Measurements from ENCODE around the gene GOLGA6L7.
"Not testable (repeated sequence)": the region's sequence is repeated elsewhere in the genome, so short reads cannot be mapped to it uniquely, and the experiment has no call there.

GOLGA6L7 gene

GRCh38 chr15:28848521-28848920 is at the start of gene GOLGA6L7:
GOLGA6L7 (minus strand) TSS chr15:28848644; CDS start chr15:28848549, 95 bp downstream.
- DNase-seq: not testable (repeated sequence)

GRCh38 chr15:28897861-28898585 is 49.6 kb upstream of the GOLGA6L7 start:
- DNase-seq: no peak

GRCh38 chr15:28896951-28897350 is 48.5 kb upstream of the GOLGA6L7 start:
- DNase-seq: no peak

- DNase-seq: no peak
Observed at GRCh38 chr15:28895566-28895965, 47.1 kb upstream of the GOLGA6L7 start.

- DNase-seq: no peak
Observed at GRCh38 chr15:28895146-28895545, 46.7 kb upstream of the GOLGA6L7 start.

- DNase-seq: no peak
Observed at GRCh38 chr15:28894631-28895030, 46.2 kb upstream of the GOLGA6L7 start.

- DNase-seq: no peak
Observed at GRCh38 chr15:28892789-28893610, 44.6 kb upstream of the GOLGA6L7 start.

GRCh38 chr15:28891588-28891987 is 43.1 kb upstream of the GOLGA6L7 start:
- DNase-seq: no peak

- DNase-seq: no peak
Observed at GRCh38 chr15:28890711-28891495, 42.5 kb upstream of the GOLGA6L7 start.

- not testable (repeated sequence) for DNase-seq
Observed at GRCh38 chr15:28890291-28890690, 41.8 kb upstream of the GOLGA6L7 start.

- not testable (repeated sequence) for DNase-seq
Observed at GRCh38 chr15:28889871-28890270, 41.4 kb upstream of the GOLGA6L7 start.

- DNase-seq: no peak
Observed at GRCh38 chr15:28889346-28889745, 40.9 kb upstream of the GOLGA6L7 start.

- no peak for DNase-seq
Observed at GRCh38 chr15:28888900-28889299, 40.5 kb upstream of the GOLGA6L7 start.

GRCh38 chr15:28888302-28888894 is 40.0 kb upstream of the GOLGA6L7 start:
- DNase-seq: no peak

GRCh38 chr15:28887339-28888174 is 39.1 kb upstream of the GOLGA6L7 start:
- no peak for DNase-seq

- DNase-seq: no peak
Observed at GRCh38 chr15:28886431-28887338, 38.2 kb upstream of the GOLGA6L7 start.

GRCh38 chr15:28885630-28886430 is 37.4 kb upstream of the GOLGA6L7 start, which contains the start of gene APBA2:
APBA2 (plus strand) TSS chr15:28885974; CDS start chr15:29053885, 167,911 bp downstream.
- DNase-seq: peak; percentile 27 to 38

GRCh38 chr15:28885128-28885629 is 36.7 kb upstream of the GOLGA6L7 start:
- DNase-seq: no peak

GRCh38 chr15:28884151-28884940 is 35.9 kb upstream of the GOLGA6L7 start:
- DNase-seq: no peak
